HG02759 (cell line): ENCODE measurements around the gene CNDP2.
A peak's percentile ranks its signal among the peaks of the same experiment; 100 is the strongest.
"Not testable (repeated sequence)": the region's sequence is repeated elsewhere in the genome, so short reads cannot be mapped to it uniquely, and the experiment has no call there.

Experiments used
- ATAC-seq: cut with Tn5 transposase; IDR thresholded peaks from one replicate; pipeline ENCODE4 v1.9.1; 2021; ENCODE audit warnings: mild to moderate bottlenecking, moderate library complexity; ENCODE audit not compliant: unreplicated experiment

CNDP2 gene

GRCh38 chr18:74499633-74500032 lies 3.5 kb downstream of the CNDP2 start:
- ATAC-seq, result peak; percentile 39

- ATAC-seq, result no peak
Measured at GRCh38 chr18:74500372-74500771, 4.2 kb downstream of the CNDP2 start.

- not testable (repeated sequence) for ATAC-seq
Measured at GRCh38 chr18:74500774-74501173, 4.6 kb downstream of the CNDP2 start.

GRCh38 chr18:74501386-74501785 lies 5.2 kb downstream of the CNDP2 start:
- no peak for ATAC-seq

GRCh38 chr18:74503137-74503536 lies 7.0 kb downstream of the CNDP2 start:
- ATAC-seq, result no peak

GRCh38 chr18:74505776-74506175 lies 9.6 kb downstream of the CNDP2 start:
- no peak for ATAC-seq

GRCh38 chr18:74506448-74507084 lies 10.4 kb downstream of the CNDP2 start:
- no peak for ATAC-seq

GRCh38 chr18:74507097-74507881 lies 11.1 kb downstream of the CNDP2 start:
- ATAC-seq, result no peak

- no peak for ATAC-seq
Measured at GRCh38 chr18:74507927-74508326, 11.8 kb downstream of the CNDP2 start.

- no peak for ATAC-seq
Measured at GRCh38 chr18:74508366-74508765, 12.2 kb downstream of the CNDP2 start.

- ATAC-seq, result no peak
Measured at GRCh38 chr18:74508821-74509225, 12.7 kb downstream of the CNDP2 start.

- ATAC-seq, result no peak
Measured at GRCh38 chr18:74509856-74510769, 13.9 kb downstream of the CNDP2 start.

GRCh38 chr18:74510770-74511095 lies 14.6 kb downstream of the CNDP2 start:
- ATAC-seq, result no peak

- ATAC-seq, result no peak
Measured at GRCh38 chr18:74511823-74512222, 15.7 kb downstream of the CNDP2 start.

GRCh38 chr18:74512321-74513053 lies 16.3 kb downstream of the CNDP2 start:
- ATAC-seq, result no peak

GRCh38 chr18:74513149-74513882 lies 17.2 kb downstream of the CNDP2 start:
- ATAC-seq, result no peak

GRCh38 chr18:74513883-74514205 lies 17.7 kb downstream of the CNDP2 start:
- ATAC-seq, result no peak

- ATAC-seq, result no peak
Measured at GRCh38 chr18:74514860-74515495, 18.8 kb downstream of the CNDP2 start.

GRCh38 chr18:74515620-74516231 lies 19.6 kb downstream of the CNDP2 start:
- ATAC-seq, result no peak
